ENCODE measurements around the gene OR11H6. TPM values are rescaled to one million over a fixed set of nuclear protein-coding genes. Genes with fewer than 3 reads are reported as not detected.

The OR11H6 gene
- total and polyA plus RNA-seq, 2 donors (not counting 1 experiment from before 2014, with no cell fraction given) = not detected

- Histone ChIP-seq H3K9ac (ENCODE audit: insufficient read depth, low read length) (no peak overlapping the region), H3K27ac (ENCODE audit: insufficient read depth, low read length) (no peak overlapping the region), H4K20me1 (ENCODE audit: control insufficient read depth, extremely low read depth, insufficient read depth, low read length) (no peaks in the 10 kb centered on the region), H3K27me3 (ENCODE audit: control insufficient read depth, insufficient read depth, low read length) (no peaks in the 10 kb centered on the region), H3K36me3 (ENCODE audit: control insufficient read depth, insufficient read depth, low read length) (no peaks in the 10 kb centered on the region), H3K9me3 (ENCODE audit: control insufficient read depth, insufficient read depth, low read depth, low read length) (no peaks in the 10 kb centered on the region), H3K79me2 (ENCODE audit: control insufficient read depth, insufficient read depth, low read length) (no peaks in the 10 kb centered on the region), H3K4me3 (replicated peaks in 1 of 4; ENCODE audit: control extremely low read depth in 1 of 4, insufficient read depth in 1 of 4, low read depth in 3 of 4, low read length in 4 of 4) (no peak overlapping the region), H3K4me2 (ENCODE audit: extremely low read depth, insufficient read depth, low read length) (no peak overlapping the region), H2AFZ (ENCODE audit: low read length) (no peak overlapping the region), H3K4me1 (ENCODE audit: control insufficient read depth, extremely low read depth, insufficient read depth, low read length) (no peaks in the 10 kb centered on the region)
- TF ChIP-seq EZH2 (IDR thresholded peaks at IDR 0.05; ENCODE audit: low read length, missing control alignments) = no peak
- TF ChIP-seq, protein P1, sequence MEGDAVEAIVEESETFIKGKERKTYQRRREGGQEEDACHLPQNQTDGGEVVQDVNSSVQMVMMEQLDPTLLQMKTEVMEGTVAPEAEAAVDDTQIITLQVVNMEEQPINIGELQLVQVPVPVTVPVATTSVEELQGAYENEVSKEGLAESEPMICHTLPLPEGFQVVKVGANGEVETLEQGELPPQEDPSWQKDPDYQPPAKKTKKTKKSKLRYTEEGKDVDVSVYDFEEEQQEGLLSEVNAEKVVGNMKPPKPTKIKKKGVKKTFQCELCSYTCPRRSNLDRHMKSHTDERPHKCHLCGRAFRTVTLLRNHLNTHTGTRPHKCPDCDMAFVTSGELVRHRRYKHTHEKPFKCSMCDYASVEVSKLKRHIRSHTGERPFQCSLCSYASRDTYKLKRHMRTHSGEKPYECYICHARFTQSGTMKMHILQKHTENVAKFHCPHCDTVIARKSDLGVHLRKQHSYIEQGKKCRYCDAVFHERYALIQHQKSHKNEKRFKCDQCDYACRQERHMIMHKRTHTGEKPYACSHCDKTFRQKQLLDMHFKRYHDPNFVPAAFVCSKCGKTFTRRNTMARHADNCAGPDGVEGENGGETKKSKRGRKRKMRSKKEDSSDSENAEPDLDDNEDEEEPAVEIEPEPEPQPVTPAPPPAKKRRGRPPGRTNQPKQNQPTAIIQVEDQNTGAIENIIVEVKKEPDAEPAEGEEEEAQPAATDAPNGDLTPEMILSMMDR (conservative IDR thresholded peaks at IDR 0.05 in 1 of 2, IDR thresholded peaks at IDR 0.05 in 1 of 2; ENCODE audit: low read depth in 1 of 2, low read length in 2 of 2) = no peak
- no peak for DNase-seq (ENCODE audit: low read depth in 2 of 2)
Observed at GRCh38 chr14:20177433-20177974, 46.0 kb upstream of the OR11H6 start.

DNA sequence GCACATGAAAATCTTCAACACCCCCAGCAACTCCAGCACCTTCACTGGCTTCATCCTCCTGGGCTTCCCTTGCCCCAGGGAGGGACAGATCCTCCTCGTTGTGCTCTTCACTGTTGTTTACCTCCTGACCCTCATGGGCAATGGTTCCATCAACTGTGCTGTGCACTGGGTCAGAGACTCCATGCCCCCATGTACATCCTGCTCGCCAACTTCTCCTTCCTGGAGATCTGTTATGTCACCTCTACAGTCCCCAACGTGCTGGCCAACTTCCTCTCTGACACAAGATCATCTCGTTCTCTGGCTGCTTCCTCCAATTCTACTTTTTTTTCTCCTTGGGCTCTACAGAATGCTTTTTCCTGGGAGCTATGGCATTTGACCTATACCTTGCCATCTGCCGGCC lies 44.3 kb upstream of the OR11H6 start:
- Histone ChIP-seq H3K27ac (ENCODE audit: insufficient read depth, low read length) (no peak overlapping the region), H3K36me3 (ENCODE audit: control insufficient read depth, insufficient read depth, low read length) (no peaks in the 10 kb centered on the region), H3K4me3 (replicated peaks in 1 of 4; ENCODE audit: control extremely low read depth in 1 of 4, insufficient read depth in 1 of 4, low read depth in 3 of 4, low read length in 4 of 4) (no peak overlapping the region), H3K27me3 (ENCODE audit: control insufficient read depth, insufficient read depth, low read length) (no peaks in the 10 kb centered on the region), H3K9me3 (ENCODE audit: control insufficient read depth, insufficient read depth, low read depth, low read length) (no peaks in the 10 kb centered on the region), H3K4me1 (ENCODE audit: control insufficient read depth, extremely low read depth, insufficient read depth, low read length) (no peaks in the 10 kb centered on the region), H2AFZ (ENCODE audit: low read length) (no peak overlapping the region), H3K9ac (ENCODE audit: insufficient read depth, low read length) (no peak overlapping the region), H3K79me2 (ENCODE audit: control insufficient read depth, insufficient read depth, low read length) (no peaks in the 10 kb centered on the region), H4K20me1 (ENCODE audit: control insufficient read depth, extremely low read depth, insufficient read depth, low read length) (no peaks in the 10 kb centered on the region), H3K4me2 (ENCODE audit: extremely low read depth, insufficient read depth, low read length) (no peak overlapping the region)
- no peak for DNase-seq (ENCODE audit: low read depth in 2 of 2)
- TF ChIP-seq, protein P1 (conservative IDR thresholded peaks at IDR 0.05 in 1 of 2, IDR thresholded peaks at IDR 0.05 in 1 of 2; ENCODE audit: low read depth in 1 of 2, low read length in 2 of 2) = no peak
- no peak for TF ChIP-seq EZH2 (IDR thresholded peaks at IDR 0.05; ENCODE audit: low read length, missing control alignments)

DNA sequence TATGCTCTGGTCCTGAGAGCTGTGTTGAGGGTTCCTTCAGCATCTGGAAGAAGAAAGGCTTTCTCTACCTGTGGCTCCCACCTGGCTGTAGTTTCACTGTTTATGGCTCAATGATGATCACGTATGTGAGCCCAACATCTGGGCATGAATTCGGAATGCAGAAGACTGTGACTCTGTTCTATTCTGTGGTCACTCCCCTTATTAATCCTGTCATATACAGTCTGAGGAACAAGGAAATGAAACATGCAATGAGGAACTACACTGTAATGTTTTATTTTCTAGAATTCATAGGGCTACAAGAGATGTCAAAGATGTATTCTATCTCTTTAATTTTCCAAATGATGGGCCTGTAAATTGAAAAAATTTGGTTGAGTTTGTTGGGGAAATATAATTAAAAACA lies 43.6 kb upstream of the OR11H6 start:
- no peak overlapping the region for H3K4me2 ChIP-seq (ENCODE audit: extremely low read depth, insufficient read depth, low read length)
- TF ChIP-seq, protein P1 (conservative IDR thresholded peaks at IDR 0.05 in 1 of 2, IDR thresholded peaks at IDR 0.05 in 1 of 2; ENCODE audit: low read depth in 1 of 2, low read length in 2 of 2) = no peak
- TF ChIP-seq EZH2 (IDR thresholded peaks at IDR 0.05; ENCODE audit: low read length, missing control alignments) = no peak
- no peak overlapping the region for H3K9ac ChIP-seq (ENCODE audit: insufficient read depth, low read length)
- no peaks in the 10 kb centered on the region for H3K79me2 ChIP-seq (ENCODE audit: control insufficient read depth, insufficient read depth, low read length)
- H2AFZ ChIP-seq (ENCODE audit: low read length) = no peak overlapping the region
- H3K27ac ChIP-seq (ENCODE audit: insufficient read depth, low read length) = no peak overlapping the region
- H3K4me3 ChIP-seq (replicated peaks in 1 of 4; ENCODE audit: control extremely low read depth in 1 of 4, insufficient read depth in 1 of 4, low read depth in 3 of 4, low read length in 4 of 4) = no peak overlapping the region
- no peaks in the 10 kb centered on the region for H3K36me3 ChIP-seq (ENCODE audit: control insufficient read depth, insufficient read depth, low read length)
- no peaks in the 10 kb centered on the region for H3K4me1 ChIP-seq (ENCODE audit: control insufficient read depth, extremely low read depth, insufficient read depth, low read length)
- H3K27me3 ChIP-seq (ENCODE audit: control insufficient read depth, insufficient read depth, low read length) = no peaks in the 10 kb centered on the region
- H4K20me1 ChIP-seq (ENCODE audit: control insufficient read depth, extremely low read depth, insufficient read depth, low read length) = no peaks in the 10 kb centered on the region
- no peaks in the 10 kb centered on the region for H3K9me3 ChIP-seq (ENCODE audit: control insufficient read depth, insufficient read depth, low read depth, low read length)
- DNase-seq (ENCODE audit: low read depth in 2 of 2) = no peak
